ENCODE results near the gene SLC11A1.

SLC11A1 gene

DNA sequence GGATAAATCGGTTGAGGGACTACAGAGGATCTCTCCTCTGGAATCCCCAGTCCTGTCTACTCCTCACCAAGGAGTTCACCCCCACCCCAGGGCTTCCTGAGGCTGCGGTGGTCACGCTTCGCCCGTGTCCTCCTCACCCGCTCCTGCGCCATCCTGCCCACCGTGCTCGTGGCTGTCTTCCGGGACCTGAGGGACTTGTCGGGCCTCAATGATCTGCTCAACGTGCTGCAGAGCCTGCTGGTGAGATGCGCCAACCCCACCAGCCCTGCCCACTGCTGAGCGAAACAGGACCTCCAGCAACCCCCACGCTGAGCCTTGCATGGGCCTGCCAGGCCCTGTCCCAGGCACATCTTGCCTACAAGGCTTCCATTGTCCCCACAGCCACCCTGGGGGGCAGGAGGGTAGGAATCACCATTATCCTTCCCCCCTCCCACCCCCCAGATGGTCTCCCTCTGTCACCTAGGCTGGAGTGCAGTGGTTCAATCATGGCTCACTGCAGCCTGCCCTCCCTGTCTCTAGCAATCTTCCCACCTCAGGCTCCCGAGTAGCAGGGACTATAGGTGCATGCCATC, 10.9 kb downstream of the SLC11A1 start:
- in situ Hi-C loops (cut with MboI; ENCODE audit: low sequenced_read_pairs): no loop called here

DNA sequence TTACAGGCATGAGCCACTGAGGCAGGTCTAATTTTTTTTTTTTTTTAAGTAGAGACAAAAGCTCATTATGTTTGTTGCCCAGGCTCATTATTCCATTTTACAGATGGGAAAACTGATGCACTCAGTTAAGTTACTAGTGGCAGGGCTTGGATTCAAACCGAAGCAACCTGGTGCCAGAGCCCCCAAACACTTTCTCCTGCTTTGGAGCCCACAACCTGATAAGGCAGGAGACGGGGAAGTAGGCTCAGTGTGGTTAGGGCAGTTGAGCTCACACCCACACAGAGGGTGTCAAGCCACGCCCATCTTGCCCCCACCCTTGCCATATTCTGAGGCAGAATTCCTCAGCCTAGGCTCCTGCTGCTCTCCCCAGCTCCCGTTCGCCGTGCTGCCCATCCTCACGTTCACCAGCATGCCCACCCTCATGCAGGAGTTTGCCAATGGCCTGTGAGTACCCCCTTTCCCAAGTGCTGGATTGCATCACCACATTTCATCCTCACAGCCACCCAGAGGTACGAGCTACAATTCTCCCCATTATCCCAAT, 11.7 kb downstream of the SLC11A1 start:
- in situ Hi-C loops (cut with MboI; ENCODE audit: low sequenced_read_pairs): no loop called here

DNA sequence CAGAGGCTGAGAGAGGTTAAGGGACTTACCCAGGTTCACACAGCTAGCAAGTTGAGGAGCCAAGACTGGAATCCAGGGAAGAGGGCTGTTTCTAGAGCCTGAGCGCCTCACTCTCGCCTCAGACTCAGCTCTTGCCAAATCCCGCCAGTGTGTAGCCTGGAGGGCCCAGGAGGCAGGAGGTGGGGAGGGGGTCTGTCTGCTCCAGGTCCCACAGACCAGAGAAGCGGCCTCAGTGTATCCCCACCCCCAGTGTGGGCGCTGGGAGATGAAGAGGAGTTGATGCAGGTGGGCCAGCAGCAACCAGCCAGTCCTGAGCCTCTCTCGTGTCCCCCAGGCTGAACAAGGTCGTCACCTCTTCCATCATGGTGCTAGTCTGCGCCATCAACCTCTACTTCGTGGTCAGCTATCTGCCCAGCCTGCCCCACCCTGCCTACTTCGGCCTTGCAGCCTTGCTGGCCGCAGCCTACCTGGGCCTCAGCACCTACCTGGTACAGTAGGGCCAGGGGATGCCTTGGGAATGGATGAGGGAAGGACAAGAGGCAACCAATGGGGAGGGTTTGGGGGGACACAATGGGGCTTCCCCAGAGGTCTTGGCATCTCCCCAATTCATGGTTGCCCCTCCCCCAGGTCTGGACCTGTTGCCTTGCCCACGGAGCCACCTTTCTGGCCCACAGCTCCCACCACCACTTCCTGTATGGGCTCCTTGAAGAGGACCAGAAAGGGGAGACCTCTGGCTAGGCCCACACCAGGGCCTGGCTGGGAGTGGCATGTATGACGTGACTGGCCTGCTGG, 12.4 kb downstream of the SLC11A1 start:
- in situ Hi-C loops (cut with MboI; ENCODE audit: low sequenced_read_pairs): no loop called here

DNA sequence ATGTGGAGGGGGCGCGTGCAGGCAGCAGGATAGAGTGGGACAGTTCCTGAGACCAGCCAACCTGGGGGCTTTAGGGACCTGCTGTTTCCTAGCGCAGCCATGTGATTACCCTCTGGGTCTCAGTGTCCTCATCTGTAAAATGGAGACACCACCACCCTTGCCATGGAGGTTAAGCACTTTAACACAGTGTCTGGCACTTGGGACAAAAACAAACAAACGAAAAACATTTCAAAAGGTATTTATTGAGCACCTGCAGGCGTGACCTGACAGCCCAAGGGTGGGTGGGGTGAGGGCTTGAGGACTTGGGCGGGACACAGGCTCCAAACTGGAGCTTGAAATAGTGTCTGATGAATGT, 13.0 kb downstream of the SLC11A1 start:
- in situ Hi-C loops (cut with MboI; ENCODE audit: low sequenced_read_pairs): no loop called here

DNA sequence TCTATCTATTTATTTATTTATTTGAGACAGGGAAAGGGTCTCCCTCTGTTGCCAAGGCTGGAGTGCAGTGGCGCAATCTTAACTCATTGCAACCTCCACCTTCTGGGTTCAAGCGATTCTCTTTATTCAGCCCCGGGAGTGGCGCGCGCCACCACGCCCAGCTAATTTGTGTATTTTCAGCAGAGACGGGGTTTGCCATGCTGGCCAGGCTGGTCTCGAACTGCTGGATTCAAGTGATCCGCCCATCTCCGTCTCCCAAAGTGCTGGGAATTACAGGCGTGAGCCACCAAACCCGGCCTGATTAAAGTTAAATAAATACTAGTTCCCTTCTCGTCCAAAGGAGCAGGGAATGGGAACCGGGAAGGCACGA, 13.4 kb downstream of the SLC11A1 start:
- in situ Hi-C loops (cut with MboI; ENCODE audit: low sequenced_read_pairs): no loop called here

DNA sequence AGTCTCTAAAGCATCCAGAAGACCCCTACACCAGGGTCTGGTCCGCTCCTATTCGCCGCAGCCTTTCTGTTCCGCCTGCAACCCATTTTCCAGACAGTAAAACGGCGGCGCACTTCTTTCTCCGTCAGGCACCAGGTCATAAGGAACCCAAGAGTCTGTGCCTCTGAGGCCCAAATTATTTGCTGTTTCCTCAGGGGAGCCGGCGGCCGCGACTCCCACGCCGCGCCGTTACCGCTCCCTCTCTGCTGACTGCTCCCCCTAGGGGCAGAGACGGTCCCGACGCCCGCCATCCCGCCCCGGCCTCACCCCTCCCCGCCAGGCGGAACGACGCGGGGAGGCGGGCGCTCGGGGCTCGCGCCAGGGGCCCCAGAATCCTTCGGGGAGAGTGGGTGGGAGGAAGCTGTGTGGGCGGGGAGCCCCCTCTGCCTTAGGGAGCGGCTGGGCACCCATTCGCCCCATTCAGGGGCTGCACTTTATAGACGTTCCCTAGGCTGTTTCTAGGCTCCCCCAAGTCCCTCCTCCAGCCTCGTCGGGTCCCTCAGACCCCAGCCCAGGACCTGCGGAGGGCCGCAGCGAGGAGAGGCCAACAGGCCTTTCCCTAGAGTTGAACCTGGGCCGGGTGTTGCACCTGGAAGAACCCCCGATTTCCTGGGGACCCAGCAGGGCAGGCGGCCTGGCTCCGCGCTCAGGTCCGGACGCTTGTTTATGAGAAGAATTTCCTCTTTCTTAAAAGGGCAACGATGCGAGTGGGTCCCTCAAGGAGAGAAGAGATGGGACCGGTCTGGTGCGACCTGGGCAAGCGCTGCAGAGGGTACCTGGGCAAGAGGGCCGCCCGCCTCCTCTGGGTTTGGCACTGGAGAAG, 14.0 kb downstream of the SLC11A1 start:
- in situ Hi-C loops (cut with MboI; ENCODE audit: low sequenced_read_pairs): no loop called here

DNA sequence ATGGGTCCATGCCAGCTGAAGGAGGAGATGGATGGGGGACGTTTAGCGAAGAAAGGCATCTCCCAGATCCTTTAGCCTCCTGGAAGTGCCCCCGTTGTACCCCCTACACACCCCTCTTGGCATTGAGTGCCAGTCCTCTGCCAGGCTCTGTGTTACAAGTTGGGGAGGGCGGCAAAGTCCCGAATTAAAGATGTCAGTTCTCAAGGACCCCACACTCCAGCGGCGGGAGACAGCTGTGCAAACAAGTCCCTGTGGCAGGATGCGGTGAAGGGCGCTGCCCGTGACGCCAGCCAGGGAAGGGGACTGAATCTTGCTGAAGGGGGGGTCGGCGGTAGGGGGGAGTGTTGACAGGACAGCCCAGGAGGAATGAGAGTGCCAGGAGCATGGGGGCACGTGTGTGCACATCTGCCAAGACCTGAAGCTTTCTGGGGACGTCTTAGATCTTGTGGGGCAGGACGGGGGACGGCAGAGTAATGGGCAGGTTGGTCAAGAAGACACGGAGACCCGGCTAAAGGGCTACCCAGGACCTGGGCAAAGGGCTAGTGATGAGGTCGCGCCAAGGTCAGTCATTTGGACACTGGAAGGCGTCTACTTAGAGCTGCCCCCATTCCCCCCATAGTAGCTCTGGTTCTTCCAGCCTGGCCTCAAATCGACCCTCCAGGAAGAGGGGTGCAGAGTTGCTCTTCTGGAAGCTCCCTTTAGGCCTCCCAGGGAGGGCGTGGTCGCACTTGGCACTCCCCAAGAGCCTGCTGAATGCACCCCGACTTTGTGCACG, 14.8 kb downstream of the SLC11A1 start:
- in situ Hi-C loops (cut with MboI; ENCODE audit: low sequenced_read_pairs): no loop called here

DNA sequence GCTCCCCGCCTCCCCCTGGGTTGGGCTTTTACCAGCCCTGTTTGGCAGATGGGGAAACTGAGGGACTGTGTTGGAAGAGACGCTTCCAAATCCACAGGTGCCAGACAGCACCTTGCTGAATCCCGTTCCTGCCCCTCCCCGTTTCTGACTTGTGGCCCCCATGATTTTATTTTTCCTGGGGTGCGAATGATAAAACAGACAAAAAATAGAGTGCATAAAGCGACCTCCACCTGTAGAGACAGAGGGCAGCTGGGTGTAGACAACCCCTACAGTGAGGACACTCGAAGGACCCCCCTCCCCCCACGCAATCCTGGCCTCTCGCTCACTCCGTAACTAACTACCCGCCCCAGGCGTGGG, 15.4 kb downstream of the SLC11A1 start:
- in situ Hi-C loops (cut with MboI; ENCODE audit: low sequenced_read_pairs): no loop called here

DNA sequence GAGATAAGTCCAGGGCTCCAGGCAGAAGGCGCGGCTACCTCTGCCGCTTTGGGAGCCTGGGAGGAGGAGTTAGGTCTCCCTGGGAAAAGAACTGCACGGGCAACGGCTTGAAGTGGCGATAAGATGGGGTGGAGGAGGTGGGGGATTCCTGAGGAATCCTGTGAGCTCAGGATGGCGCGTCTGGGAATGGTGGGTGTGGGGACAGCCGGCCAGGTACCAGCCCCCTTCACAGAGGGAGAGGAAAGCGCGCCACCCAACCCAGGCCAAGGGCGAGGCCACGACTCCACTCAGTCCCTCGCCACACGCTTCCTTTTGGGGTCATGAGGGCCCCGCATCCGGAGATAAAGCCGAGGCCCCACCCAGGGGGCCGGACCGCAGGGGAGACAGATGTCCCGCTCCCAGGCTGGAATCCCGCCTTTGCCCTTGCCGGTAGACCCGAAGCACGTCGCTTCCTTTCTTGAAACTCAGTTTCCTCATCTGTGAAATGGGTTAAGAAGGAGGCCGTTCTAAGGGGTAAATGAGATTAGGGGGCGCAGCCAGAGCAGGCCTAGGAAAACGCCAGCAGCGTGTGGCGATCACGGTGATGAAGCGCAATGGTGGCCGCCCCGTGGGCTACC, 15.9 kb downstream of the SLC11A1 start:
- in situ Hi-C loops (cut with MboI; ENCODE audit: low sequenced_read_pairs): no loop called here

DNA sequence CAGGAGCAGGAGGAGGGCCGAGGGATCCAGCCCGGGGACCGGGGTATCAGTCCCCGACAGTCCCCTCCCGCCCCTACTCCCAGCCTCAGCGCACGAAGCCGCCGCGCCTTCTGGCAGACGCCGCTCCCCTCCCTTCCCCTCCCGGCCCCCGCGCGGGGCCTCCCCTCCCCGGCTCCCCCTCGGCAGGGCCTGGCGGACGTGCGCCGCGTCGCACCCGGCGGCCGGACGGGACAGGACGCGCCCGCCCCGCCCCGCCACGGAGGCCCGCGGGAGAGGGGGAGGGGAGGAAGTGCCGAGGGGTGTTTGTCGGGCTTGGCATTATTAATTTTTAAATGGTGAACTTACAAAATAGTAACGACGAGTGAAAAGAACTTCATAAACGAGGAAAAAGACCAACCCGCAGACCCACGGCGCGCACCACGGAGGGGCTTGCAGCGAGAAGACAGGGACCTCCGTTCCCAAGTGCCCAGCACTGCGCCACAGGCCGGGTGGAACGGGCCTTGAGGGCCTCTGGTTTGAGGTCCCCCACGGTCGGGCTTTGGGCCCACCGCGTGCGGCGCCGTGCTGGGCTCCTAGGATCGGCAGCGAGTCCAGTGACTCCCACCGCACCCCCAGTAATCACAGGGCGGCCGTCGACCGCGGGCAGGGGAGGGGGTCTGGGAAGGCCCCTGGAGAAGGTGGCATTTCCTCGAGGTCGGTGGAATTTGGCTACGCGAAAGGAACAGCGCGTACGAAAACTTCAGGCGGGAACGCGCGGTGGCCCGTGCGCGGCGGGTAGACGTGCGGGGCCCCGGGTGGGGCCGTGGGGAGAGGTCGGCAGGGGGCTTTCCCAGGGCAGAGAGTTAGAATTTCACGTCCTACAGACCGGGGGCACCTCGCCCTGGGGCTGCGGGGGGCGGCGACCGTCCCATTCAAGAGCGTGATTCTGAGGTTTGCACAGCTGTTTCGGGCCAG, 16.6 kb downstream of the SLC11A1 start:
- in situ Hi-C loops (cut with MboI; ENCODE audit: low sequenced_read_pairs): no loop called here

DNA sequence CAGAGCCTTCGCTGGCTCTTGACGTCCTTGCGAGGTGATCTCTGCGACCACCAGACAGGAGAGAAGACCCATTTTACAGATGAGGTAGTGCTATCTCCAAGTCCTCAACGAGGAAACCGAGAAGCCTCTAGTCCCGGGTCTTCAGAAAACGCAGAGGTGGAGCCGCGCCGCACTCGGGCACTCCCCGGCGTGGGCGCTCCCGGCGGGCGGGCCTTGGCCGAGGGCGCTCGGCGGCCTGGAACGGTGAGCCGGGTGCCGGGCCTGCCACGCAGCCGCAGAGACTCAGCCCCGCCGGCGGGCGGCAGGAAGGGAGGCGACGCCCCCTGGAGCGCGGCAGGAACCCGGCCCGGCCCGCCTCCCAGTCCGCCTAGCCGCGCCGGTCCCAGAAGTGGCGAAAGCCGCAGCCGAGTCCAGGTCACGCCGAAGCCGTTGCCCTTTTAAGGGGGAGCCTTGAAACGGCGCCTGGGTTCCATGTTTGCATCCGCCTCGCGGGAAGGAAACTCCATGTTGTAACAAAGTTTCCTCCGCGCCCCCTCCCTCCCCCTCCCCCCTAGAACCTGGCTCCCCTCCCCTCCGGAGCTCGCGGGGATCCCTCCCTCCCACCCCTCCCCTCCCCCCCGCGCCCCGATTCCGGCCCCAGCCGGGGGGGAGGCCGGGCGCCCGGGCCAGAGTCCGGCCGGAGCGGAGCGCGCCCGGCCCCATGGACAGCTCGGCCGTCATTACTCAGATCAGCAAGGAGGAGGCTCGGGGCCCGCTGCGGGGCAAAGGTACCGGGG, 17.5 kb downstream of the SLC11A1 start, which contains the start of gene CTDSP1:
Gene CTDSP1 (plus strand): TSS at position 478 of the 776 bp plus-strand sequence. CDS start 223 bp downstream, at position 701.
- in situ Hi-C loops (cut with MboI; ENCODE audit: low sequenced_read_pairs): no loop called here

DNA sequence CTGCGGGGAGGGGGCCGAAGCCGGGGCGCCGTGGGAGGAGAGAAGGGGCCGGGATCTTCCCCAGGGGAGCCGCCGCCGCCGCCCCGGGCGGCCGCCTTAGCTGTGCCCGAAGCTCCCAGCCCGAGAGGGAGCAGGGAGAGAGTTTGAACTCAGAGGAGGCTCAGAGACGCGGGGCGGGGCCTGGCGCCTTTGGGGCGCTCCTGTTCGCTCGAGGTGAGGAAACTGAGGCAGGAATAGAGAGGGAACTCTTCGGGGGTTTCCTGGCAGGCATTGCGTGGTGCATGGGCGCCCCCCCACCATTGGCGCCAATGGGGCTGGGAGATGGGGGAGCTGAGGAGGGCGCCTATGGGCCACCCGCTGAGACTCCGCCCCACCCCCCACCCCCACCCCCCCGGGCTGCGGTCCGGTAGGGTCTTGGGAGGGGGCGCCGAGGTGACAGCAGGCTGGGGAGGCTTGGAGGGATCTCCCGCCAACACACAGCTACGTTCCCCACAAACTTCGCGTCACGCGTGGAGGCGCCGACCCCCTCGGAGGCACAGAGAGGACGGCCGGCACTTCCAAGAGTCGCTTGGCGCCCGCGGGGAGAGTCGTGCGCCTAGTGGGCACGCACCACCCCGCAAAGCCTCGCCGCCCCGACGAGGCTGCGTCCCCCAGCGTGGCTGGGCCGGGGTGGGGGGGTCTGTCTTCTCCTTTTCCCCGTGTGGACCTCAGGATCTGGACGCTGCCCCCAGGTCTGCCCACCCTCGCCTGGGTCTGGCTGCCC, 18.3 kb downstream of the SLC11A1 start:
- in situ Hi-C loops (cut with MboI; ENCODE audit: low sequenced_read_pairs): no loop called here

DNA sequence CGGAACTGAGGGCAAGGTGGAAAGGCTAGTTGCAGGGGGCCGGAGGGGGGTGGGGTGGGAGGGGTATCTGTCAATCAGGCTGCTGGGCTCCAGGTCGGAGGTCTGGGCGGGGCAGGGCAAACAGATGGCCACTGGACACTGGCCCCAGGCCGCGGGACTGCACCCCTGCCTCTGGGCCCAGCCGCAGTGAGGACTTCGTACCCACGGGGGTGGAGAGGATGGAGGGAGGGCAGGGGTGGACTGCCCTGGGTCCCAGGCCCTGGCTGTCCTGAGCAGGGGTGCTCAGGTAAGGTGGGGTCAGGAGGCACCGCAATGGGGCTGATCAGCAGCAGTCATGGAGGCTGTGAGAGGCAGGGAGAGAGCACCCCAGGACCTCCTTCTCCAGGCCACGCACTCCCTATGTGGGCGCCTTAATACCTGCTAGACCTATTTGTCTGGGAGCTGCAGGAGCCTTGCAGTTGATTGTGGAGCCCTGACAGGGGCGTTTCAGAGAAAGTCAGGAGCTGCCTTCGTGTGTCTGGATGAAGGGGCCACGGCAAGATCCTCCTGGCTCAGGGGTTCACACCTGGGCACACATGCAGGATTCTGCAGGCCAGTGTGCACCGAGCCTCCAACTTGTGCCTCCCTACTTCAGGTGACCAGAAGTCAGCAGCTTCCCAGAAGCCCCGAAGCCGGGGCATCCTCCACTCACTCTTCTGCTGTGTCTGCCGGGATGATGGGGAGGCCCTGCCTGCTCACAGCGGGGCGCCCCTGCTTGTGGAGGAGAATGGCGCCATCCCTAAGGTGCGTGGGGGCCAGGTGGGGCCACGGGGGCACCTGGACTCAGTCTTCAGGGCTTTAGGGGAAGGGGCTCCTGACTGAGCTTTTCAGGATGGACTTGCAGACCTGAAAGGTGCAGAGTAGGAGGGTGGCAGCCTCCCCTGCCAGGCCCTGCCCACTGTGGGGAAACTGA, 19.1 kb downstream of the SLC11A1 start:
- in situ Hi-C loops (cut with MboI; ENCODE audit: low sequenced_read_pairs): no loop called here

DNA sequence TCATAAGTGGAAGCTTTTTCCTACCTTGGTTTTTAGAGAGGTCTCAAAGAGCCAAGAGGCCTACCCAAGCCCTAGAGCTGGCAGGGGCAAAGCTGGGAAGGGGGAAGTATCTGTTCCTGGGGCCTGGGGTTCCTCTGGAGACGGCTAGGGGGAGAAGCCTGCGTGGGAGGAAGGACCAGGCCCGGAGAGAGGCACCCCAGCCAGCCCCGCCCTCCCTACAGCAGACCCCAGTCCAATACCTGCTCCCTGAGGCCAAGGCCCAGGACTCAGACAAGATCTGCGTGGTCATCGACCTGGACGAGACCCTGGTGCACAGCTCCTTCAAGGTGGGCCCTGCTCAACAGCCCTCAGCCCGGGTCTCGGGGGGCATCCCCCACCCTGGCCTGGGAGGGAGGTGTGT, 19.8 kb downstream of the SLC11A1 start:
- in situ Hi-C loops (cut with MboI; ENCODE audit: low sequenced_read_pairs): no loop called here

DNA sequence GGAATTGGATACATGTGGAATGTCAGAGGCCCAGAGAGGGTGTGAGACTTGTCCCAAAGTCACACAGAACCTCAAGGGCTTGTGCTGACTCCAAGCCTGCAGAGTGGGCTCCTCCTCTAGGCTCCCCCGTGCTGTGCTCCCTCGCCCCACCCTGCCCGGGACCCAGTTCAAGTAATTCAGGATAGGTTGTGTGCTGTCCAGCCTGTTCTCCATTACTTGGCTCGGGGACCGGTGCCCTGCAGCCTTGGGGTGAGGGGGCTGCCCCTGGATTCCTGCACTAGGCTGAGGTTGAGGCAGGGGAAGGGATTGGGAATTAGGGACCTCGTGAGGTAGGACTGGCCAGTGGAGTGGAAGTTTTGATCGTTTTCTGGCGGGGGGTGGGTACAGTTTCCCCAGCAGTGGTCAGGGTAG, 20.4 kb downstream of the SLC11A1 start:
- in situ Hi-C loops (cut with MboI; ENCODE audit: low sequenced_read_pairs): no loop called here

DNA sequence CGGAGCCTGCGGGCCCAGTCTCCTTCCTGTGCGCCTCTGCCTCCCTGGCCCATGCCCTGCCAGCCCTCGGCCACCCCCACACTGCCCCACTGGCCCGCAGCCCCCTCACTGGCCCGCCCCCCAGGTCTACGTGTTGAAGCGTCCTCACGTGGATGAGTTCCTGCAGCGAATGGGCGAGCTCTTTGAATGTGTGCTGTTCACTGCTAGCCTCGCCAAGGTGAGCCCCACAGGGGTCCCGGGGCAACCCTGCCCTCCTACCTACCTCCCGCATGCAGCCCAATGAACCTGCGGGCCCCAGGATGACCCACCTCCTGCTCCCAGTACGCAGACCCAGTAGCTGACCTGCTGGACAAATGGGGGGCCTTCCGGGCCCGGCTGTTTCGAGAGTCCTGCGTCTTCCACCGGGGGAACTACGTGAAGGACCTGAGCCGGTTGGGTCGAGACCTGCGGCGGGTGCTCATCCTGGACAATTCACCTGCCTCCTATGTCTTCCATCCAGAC, 20.9 kb downstream of the SLC11A1 start:
- in situ Hi-C loops (cut with MboI; ENCODE audit: low sequenced_read_pairs): no loop called here

DNA sequence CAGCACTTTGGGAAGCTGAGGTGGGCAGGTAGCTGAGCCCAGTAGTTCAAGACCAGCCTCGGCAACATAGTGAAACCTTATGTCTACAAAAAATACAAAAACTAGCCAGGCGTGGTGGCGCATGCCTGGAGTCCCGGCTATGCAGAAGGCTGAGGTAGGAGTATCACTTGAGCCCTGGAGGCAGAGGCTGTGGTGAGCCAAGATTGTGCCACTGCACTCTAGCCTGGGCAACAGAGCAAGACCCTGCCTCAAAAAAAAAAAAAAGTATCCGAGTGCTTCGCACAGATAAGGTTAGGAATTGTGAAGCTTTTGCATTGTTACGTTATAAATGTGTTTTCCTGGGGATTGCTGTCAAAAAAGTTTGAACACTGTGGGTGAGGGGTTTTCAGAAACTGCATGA, 21.7 kb downstream of the SLC11A1 start:
- in situ Hi-C loops (cut with MboI; ENCODE audit: low sequenced_read_pairs): no loop called here

All from hTERT RPE-1 (cell line).